ENCODE measurements around the gene ALPL.

Gene ALPL

DNA sequence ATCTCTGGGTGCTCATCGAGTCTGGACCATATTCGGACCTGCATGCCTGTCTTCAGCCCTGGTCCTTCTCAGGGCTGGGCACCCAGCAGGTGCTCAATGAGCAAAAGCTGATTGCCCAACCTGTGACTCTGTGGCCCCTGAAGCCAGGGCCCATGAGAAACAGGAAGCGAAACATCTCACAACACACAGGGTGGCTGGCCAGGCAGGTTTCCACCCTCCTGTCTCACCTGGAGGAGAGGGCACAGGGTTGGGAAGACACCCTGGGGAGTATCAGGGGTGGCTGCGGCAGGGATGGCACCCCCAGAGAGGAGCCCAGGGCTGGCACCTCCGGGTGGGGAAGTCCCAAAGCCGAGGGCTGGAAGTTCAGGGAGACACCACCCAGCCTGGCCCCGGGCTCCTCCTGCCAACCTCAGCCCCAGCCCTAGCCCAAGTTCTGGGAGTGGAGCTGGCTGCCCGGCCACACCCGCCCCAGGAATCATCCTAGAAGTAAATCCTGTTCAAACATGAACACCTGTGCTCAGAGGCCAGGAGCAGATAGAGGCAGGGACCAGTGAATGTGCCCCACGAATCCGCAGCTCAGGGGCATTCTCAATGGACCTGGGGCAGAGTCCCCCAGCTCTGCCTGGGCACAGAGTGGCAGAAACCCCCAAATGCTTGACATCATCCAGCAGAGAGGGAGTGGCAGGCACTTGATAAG is 105.3 kb downstream of the ALPL start:
- no peak for DNase-seq (ENCODE audit: low spot score)
- FAIRE-seq, result no peak

DNA sequence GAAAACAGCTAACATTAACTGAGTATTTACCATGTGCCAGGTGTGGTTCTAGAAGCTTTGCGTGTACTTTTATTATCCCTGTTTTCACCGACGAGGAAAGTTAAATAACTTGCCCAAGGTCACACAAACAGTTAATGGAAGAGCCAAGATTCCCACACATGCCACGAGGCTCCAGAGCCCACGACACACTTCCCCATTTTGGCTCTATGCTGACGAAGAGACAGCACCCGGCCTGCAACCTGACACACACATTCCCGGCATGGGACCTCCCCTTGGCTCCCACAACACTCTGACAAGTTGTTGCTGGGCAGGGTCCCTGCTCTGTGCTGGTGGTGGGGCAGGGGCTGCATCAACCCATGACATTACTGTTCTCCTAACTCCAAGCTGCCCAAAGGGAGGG is 107.1 kb downstream of the ALPL start:
- DNase-seq (ENCODE audit: low spot score) (no peak), FAIRE-seq (no peak)

DNA sequence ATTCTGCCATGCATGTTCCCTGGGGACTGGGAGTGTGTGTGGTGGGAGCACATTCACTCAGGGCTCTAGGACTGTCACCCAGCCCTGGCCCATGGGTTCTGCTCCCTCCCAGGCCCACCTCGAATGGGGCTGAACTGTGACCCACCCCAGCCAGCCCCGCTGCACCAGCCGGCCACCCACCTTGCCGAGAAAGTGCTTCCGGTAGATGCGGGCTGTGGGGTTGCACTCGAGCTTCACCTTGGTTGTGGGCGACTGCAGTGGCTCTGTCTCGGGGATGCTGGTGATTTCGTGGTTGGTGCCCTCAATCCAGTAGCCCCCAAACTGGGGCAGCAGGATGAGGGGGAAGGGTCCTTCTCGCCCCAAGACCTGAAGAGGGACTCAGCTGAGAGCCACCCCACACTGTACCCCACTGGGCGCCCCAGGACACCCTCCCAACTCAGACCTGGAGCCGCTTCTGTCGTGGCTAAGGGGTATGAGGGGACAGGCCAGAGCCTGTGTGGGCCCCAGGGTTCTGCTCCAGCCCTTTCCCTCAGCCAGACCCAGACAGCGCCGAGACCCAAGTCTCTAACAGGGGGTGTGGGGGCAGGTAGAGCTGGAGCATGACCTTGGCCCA is 108.0 kb downstream of the ALPL start:
- FAIRE-seq (no peak), DNase-seq (ENCODE audit: low spot score) (no peak)

DNA sequence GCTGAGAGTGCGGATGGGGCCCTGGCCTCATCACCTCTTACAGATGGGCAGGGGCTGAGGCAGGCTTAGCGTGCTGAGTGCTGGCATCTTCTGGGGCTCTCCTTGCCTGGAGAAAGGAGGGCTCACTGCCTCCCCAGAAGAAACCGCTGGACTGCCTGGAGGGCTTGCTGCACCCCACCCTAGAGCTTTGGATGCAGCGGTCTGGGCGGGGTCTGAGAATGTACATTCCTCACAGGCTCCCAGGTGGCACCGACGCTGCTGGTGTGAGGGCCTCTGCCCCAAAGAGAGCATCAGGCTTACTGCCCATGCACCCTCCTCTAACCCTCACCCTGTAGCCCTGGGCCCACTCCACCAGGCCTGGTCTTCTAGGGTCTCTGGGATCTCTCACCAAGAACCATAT is 108.8 kb downstream of the ALPL start:
- no peak for DNase-seq (ENCODE audit: low spot score)
- no peak for FAIRE-seq

DNA sequence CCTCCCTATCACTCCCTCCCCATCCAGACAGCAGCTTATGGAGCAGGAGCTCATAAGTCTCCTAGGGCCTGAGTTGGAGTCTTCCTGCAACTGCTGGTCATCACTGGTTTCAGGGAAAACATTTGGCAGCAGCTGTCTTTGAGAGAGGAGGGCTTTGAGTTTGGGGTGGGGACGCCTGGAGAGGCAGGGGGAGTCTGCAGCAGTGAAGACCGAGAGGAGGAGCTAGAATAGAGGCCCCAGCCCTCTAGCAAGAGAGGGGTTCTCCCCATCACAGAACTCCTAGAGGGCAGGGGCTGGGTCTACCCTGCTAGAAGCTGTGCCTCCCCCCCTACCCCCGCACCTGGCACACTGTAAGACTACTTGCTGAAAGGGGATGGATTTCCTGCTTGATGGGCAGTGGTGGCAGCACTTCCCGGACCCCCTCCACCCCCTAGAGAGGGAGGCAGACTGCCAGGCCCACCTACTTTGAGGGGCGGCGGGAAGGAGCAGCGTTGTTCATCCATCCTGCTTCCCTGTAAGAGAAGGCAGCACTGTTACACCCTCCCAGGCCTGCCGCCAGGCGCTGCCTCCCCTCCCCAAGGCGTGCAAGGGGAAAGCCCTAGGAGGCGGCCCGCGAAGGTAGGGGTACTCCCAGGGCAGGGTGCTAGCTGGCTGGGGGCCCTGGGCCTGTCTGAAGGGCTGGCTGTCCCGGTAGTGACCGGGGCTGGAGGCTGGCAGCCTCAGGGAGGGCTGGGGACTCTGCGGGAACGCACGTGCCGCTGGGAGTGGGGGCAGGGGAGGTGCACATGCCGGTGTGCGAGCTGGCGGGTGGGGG is 109.5 kb downstream of the ALPL start:
- DNase-seq (ENCODE audit: low spot score), result no peak

DNA sequence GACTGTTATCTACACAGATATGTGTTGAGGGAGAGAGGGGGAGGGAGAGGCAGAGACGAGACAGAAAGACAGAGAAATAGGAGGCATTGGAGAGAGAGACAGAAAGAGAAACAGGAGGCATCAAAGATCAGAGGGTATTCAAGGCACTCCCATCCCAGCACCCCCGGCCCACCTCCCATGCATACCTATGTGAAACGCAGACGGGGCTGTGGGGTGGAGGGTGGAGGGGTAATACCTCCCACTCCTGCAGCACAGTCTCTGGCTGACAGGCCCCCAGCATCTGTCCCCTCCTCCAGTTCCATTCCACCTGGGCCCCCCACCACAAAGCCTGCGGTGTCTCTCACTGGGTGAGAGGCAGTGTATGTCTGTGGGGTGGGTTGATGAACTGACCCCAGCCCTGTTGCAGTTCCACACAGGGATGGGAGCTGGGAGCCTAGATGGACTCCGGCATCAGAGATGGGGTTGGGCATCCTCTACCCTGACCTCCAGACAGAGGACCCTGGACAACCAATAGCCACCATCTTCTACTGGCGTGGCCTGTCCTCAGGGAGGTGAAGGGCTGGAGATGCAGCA is 110.2 kb downstream of the ALPL start:
- FAIRE-seq (no peak), DNase-seq (ENCODE audit: low spot score) (no peak)

More for the DNA sequence above, 109.5 kb downstream of the ALPL start:
- no peak for FAIRE-seq

DNA sequence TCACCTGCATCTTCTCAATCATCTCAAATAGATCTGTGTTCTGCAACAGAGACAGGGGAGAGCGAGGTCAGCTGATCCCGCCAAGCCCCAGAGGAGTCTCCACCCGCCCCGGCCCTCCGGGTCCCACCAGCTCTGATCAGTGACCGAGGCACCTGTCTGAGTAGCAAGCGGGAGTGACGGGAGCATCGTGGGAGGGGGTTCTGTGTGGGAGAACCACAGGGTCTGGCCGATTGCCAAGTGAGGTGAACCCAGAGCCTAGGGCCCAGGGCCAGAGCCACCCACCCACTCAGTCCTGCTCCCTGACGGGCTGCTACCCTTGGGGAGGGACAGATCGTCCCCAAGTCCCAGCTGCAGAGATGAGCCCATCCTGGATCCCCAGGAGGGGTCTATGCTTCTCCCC is 110.8 kb downstream of the ALPL start:
- no peak for FAIRE-seq
- DNase-seq (ENCODE audit: low spot score), result no peak

DNA sequence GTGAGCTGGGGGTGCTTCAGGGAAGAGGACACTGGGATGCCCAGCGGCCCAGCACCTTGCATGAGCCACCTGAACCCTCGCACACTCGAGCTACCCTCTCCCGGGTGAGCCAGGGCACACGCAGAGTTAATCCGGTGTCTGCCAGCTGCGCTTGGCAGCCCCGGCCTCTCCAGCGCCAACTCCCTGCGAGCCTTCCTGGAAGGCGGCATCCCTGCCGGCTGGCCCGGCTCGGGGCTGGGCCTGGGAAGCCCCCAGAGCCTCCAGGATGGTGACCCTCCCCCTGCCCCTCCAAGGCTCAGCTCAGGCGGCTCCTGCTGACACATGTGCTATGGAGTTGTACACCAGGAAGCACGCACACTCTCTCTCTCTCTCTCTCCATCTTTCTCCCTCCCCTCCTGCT is 111.3 kb downstream of the ALPL start:
- FAIRE-seq, result no peak
- no peak for DNase-seq (ENCODE audit: low spot score)

DNA sequence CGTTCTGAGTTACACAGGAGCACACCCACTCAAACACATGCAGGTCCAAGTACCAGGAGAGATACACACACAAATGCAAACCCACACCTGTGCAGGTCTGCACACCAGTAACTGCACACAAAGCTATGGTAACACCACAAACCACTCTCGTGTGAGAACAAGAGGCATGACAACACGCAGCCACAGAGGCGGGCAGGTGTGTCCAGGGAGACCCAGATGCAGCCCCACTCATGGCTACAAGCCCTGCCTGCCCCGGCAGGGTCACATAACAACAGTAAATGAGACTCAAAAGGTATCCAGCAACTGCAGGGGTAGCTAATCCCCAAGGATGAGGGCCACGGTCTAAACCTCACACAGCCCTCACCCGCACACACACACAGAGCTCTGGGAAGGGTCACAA is 111.8 kb downstream of the ALPL start:
- DNase-seq (ENCODE audit: low spot score) (no peak), FAIRE-seq (no peak)

DNA sequence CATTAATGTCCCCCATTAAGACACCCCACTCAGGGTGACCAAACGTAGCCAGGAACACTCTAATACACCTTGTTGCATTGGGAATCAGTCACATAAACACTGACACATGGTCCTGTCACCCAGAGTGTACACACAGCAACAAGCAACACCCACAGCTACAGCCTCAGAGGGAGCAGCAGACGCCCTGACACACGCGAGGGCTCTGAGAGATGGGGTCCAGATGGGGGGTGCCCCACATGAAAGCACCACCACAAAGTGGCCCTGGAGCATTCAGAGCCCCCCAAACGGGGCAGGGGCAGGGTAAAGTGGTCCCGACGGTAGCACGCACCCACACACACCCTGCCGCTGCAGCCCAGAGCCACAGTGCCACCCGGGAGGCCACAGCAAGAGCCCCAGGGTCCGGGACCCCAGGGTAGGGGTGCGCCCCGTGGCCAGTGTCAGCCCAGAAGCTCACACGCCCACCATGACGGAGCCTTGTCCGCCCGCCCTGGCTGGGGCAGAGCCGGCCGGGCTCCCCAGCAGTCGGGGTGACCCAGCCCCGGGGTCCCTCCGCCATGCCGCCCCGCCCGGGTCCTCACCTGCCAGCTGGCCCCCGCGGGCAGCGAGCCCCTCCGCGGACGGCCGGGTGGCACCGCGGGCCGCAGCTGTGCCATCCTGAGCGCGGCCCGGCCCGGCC is 112.7 kb downstream of the ALPL start:
- no peak for FAIRE-seq
- DNase-seq (ENCODE audit: low spot score), result no peak

DNA sequence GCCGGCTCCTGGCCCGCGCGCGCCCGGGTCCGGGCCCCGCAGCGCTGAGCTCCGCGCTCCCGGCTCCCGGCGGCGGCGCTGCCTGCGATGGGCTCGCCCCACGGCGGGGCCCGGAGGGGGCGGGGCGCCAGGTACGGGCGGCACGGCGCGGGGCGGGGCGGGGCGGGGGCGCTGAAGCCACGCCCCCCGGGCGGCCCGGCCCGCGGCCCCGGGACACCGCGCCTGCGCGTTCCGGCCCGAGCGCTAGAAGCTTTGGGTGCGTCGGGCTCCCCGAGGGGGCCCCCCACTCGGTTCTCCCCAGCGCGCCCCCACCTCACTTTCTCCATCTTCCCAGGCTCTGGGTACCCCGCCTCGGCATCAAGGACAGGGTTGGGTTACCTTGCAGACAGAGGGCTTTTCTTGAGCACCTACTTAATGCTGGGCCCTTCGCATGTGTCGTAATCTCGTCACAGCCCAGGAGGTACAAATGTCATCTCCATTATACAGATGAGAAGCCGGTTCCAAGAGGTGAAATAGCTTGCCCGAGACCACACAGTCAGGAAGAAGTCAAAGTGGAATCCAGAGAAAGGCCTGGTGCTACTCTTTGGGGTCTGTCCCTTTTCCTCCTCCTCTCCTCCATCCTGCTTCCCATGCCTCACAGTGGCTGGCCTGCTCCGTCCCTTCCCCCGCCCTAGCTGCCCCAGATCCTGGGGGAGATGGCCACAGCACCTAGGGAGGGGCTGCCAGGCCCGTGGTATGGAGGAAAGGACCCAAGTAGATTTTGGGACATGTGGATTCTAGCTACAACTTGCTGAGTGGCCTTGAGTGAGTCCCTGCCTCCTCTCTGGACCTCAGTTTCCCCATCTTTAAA is 113.5 kb downstream of the ALPL start:
- FAIRE-seq (no peak), DNase-seq (ENCODE audit: low spot score) (no peak)

DNA sequence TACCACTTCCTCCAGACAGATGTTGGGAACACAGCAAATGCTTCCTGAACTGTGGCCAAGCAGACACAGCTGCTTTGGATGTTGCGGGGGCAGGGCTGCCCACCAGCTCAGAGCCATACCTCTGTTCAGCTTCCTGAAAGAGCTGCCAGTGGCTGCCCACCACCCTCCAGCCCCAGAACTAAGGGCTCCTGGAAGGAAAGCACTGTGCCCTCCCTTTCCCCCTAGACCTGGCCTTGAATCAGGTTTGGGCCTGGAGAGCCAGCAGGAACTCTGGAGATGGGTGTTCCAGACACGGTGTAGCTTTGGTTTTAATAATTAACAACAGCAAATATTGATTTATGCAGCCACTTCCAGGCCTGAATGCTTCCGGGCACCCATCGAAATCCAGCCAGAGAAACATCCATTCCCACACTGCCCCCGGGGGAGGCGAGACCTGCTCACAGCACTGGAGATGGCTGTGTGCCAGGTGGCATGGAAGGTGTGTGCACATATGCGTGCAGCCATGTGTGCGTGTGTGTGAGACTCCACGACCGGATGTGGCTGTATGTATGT is 114.3 kb downstream of the ALPL start:
- FAIRE-seq (no peak), DNase-seq (ENCODE audit: low spot score) (peak; percentile 21)

DNA sequence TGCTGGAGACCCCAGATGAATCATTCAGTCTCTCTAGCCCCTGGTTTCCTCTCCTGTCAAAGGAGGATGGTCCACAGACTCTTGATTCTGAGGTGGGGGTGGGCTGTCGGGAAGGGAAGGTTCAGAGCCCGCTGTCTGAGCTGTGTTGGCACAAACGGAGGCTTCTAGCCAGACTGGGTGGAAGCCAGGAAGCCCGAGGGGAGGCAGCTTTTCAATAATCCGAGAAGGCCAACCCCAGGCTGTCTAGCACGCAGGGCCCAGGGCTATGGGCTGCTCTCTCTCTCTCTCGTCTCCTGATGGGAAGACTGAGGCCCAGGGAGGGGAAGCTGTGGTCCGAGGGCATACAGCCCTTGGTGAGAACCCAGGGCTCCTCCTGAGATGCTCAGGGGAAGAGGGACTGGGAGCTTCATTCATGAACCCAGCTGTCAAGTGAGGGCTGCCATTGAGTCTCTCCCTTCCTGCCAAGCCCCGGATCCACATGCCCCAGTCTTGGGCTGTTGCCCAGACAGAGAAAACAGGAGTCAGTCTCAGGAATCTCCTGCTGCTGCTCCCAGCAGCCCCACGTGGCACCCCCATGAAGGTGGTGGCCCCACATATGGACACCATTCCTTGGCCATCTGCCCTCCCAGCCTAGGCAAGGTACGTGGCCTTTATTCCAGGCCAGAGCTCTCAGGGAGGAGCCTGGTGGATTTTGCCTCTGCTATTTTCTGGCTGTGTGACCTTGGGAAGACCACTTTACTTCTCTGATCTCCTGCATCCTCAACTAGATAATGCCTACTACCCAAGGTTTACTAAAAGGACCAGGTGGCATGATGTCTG is 115.6 kb downstream of the ALPL start:
- FAIRE-seq (no peak), DNase-seq (ENCODE audit: low spot score) (no peak)

DNA sequence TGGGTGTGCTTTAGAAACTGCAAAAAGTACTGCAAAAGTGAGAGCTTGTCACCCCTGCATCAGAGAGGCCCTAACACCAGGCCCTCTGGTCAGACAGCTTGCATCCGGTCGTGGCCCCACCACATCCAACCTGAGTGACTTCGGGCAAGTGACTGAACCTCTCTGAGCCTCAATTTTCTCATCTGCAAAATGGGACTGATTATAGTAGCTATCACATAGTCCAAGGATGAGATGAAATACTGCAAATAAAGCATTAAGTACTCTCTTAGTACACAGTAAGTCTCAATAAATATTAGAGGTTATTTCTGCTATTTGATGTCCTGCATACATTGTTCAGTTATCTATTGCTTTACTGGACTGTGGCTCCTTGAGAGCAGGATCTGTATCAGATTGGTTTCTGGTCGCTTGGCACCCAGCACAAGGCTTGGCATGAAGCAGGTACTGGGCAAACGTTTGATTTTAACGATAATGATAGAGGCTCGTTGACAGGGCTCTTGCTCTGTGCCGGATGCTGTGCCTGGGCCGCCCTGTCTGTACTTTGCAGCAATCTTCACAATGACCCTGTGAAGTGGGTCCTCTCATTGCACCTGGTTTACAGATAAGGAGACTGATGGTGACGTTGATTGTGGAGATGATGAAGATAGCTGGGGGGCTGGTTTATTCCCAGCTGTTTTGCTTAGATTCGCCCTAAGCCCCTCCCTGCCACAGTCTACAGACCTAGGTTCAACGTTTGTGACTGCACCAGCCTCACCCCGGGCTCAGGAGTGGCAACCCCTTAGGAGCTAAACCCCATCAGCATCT is 116.4 kb downstream of the ALPL start:
- DNase-seq (ENCODE audit: low spot score) (no peak), FAIRE-seq (no peak)

DNA sequence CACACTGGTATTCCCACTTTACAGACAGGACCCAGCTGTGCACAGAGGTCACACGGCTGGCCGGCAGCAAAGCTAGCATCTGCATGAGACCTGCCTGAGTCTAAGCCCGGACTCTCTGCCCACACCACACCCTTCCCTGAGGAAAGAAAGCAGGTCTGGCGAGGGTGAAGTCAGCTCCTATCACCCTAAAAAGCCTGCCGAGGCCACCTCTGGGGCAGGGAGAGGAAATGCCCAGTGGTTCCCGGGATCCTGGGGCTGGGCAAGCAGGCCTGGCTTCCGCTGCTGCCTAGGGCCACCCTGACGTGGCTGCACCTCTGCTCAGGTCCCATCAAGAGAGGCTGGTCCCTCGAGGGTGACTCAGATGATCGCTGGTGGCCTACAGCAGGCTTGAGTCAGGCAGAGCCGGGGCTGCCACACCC is 117.7 kb downstream of the ALPL start:
- FAIRE-seq, result no peak
- DNase-seq (ENCODE audit: low spot score), result no peak
